Measurements from ENCODE around the gene RTN4.

GRCh38 chr2:54942373-54942772, 107.9 kb downstream of the RTN4 start:
- TF ChIP-seq CTCF (IDR thresholded peaks at IDR 0.05; ENCODE audit: low read length): no peak
- no peak for TF ChIP-seq EZH2 (IDR thresholded peaks at IDR 0.05; ENCODE audit: borderline replicate concordance, low read length)
